ENCODE measurements around the gene C4BPA.

DNA sequence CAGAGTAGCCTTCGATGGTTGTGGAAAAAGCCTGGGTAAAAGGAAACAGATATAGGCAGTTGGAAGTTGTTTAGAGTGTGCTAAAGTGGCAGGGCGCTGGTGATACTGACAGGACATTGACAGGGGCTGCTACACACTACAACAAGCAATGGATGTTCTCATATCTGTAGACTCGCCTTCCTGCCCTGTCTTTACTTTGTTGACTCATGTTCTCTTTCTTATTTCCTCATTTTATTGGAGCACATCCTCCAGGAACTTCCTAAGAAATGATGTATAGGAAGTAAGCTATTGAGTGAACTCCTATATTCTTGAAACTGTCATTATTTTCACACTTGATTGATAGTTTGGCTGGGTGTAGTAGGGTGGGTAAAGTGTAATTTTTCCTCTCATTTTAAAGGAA, 51.0 kb downstream of the C4BPA start:
- TF ChIP-seq, protein P1, sequence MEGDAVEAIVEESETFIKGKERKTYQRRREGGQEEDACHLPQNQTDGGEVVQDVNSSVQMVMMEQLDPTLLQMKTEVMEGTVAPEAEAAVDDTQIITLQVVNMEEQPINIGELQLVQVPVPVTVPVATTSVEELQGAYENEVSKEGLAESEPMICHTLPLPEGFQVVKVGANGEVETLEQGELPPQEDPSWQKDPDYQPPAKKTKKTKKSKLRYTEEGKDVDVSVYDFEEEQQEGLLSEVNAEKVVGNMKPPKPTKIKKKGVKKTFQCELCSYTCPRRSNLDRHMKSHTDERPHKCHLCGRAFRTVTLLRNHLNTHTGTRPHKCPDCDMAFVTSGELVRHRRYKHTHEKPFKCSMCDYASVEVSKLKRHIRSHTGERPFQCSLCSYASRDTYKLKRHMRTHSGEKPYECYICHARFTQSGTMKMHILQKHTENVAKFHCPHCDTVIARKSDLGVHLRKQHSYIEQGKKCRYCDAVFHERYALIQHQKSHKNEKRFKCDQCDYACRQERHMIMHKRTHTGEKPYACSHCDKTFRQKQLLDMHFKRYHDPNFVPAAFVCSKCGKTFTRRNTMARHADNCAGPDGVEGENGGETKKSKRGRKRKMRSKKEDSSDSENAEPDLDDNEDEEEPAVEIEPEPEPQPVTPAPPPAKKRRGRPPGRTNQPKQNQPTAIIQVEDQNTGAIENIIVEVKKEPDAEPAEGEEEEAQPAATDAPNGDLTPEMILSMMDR (IDR thresholded peaks at IDR 0.05), result no peak
- TF ChIP-seq POLR2A (IDR thresholded peaks at IDR 0.05), result no peak

All from esophagus squamous epithelium (tissue), 4 donors.